NCI-H345 treated with DMSO at 0.1 percent for 48 hours (cell line): Measurements from ENCODE around the gene CCDC116.

ENCODE experiments used
- DNase-seq: peaks from one replicate; lab custom pipeline; 2025; ENCODE audit not compliant: unreplicated experiment; lab: John Stamatoyannopoulos, UW

CCDC116 gene

DNA sequence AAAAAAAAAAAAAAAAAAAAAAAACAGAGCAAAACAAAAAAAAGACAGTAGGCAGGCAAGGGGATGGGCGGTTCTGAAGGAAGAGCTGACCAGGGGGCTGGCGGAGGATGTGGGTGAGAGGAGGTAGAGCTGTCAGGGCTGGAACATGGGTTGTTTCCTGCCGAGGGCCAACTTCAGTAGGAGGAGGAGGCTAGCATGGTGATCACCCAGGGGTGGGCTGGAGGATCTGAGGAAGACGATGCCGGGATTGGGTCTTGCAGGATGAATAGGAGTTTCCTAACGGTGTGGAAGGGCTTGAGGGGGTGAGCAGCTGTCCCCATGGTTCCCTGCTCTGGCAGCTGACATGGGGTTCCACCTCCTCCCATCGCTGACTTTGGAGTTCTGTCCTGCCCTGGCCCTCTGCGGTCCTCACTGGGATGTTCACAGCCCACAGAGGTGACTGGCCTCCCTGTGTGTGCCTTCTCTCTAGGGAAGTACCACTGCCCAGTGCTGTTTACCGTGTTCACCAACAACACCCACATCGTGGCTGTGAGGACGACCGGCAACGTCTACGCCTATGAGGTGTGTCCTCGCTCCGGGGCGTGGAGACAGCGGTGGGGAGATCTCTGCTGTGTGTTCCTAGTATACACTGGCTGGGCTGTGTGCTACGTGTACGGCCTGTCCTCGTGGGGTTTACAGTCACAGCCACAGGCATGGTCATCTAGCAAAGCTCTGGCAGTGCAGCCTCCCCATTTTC, 48.4 kb downstream of the CCDC116 start:
- DNase-seq, result no peak

- DNase-seq, result no peak
Observed at GRCh38 chr22:21681566-21682370, 49.2 kb downstream of the CCDC116 start.

DNA sequence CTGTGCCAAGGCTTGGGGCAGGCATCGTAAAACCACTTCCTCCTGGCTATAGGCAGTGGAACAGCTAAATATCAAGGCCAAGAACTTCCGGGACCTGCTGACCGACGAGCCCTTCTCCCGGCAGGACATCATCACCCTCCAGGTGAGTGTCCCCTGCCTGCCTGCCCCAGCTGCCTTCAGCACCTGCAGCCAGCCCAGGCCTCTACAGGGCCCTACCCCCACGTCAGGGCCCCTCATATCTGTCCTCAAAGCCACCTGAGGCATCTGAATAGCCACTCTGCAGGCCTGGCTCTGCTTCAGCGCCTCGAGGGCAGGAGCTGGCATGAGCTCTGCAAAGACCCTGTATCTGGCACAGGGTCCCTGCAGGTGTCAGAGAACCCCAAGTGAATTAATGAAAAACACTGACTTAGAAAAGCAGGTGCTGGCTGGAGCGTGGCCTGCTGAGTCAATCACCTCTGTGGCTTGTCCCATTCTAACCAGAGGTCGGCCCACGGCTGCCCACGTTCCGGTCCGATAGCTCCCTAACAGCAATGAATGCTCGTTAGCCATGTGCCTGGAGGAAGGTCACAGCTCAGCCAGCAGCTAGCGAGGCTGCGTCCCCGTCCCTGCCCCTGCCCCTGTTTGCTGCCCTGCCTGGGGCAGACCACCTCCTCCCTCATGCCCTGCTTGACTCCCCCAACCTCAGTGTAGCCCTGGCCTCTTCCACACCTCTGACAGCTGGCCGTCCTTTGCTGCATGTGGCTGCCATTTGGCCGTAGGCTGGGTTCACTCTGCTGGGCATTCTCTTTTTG, 50.0 kb downstream of the CCDC116 start:
- DNase-seq, result no peak

GRCh38 chr22:21683401-21683811, 50.8 kb downstream of the CCDC116 start:
- no peak for DNase-seq

GRCh38 chr22:21684492-21685163, 52.1 kb downstream of the CCDC116 start:
- DNase-seq, result no peak

GRCh38 chr22:21685164-21685513, 52.6 kb downstream of the CCDC116 start:
- DNase-seq, result no peak

DNA sequence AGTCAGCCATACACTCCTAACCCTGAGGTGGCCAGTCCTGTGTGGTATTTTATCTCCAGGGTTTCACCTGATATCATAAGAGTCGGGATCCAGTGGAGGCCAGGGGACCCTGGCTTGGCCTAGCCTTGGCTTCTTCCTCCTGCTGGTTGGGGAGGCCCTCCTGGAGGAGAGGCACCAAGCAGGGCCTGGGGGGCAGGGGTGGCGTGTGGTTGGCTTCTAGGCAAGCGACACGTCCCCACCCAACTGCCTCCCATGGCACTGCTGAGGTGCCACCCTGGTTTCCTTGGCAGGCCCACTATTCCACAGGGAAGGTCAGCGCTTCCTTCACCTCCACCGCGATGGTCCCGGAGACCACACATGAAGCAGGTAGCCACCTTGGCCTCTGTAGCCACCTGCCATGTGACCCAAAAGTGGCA, 53.6 kb downstream of the CCDC116 start:
- no peak for DNase-seq
